Psoas muscle (tissue), 8 donors: ENCODE results near the gene WDR86. TPM values are rescaled to one million over a fixed set of nuclear protein-coding genes. Genes with fewer than 3 reads are reported as not detected.
A peak's percentile ranks its signal among the peaks of the same experiment; 100 is the strongest.

Experiments used
- ATAC-seq, 4 donors: fragments of 200-7000 bp; cut with Tn5 transposase; one replicate each; pipeline ENCODE4 v1.9.1; 2020; ENCODE audit warnings: moderate library complexity in 3 of 4, mild to moderate bottlenecking in 2 of 4
- DNase-seq, 2 donors: peaks; one replicate each; pipeline ENCODE4 v3.0.0-alpha.2; 2020
- H3K27ac ChIP-seq: fragments of 200-600 bp; one replicate; pipeline ENCODE4 v1.8.0; 2022
- H3K27me3 ChIP-seq, 3 donors: fragments of 200-600 bp in 1 of 3; one replicate each; pipeline versions ENCODE4 v1.6.1 to v1.8.0; 2013 to 2022; ENCODE audit warnings: low read length in 2 of 3, mild to moderate bottlenecking in 2 of 3, moderate library complexity in 1 of 3; ENCODE audit not compliant: insufficient read depth in 3 of 3
- H3K36me3 ChIP-seq, 2 donors: fragments of 200-600 bp in 1 of 2; one replicate each; pipeline versions ENCODE4 v1.6.1 to v1.8.0; 2013 to 2022; ENCODE audit warnings: low read depth in 1 of 2, mild to moderate bottlenecking in 1 of 2, moderate library complexity in 1 of 2; ENCODE audit not compliant: insufficient read depth in 1 of 2
- H3K4me1 ChIP-seq: fragments of 200-600 bp; one replicate; pipeline ENCODE4 v1.8.0; 2022
- H3K4me3 ChIP-seq: fragments of 200-600 bp; one replicate; pipeline ENCODE4 v1.8.0; 2022; ENCODE audit warnings: mild to moderate bottlenecking
- H3K9me3 ChIP-seq: fragments of 200-600 bp; one replicate; pipeline ENCODE4 v1.8.0; 2022
- CTCF ChIP-seq: fragments of 200-600 bp; IDR thresholded peaks from one replicate; pipeline ENCODE4 v1.8.0; 2022; ENCODE audit warnings: antibody characterized with exemption
- WGBS, 3 donors: extraction: QIAGEN DNeasy Blood & Tissue Kit; methylation state at CpG; one replicate each; pipeline versions ENCODE4 v1.1.6 to v1.1.7; 2013; 5-methylcytosine and 5-hydroxymethylcytosine counted together
- intact Hi-C, 2 donors: fragments of 100-400 bp; cut with DNase I; formaldehyde crosslinking; loops; one replicate each; pipeline versions ENCODE4 v1.11.0 to v1.14.2; 2022
- polyA plus RNA-seq, 3 donors: library from polyadenylated mRNA; stranded (reverse); fragments of 200-250 nt; gene quantifications; one replicate each; pipeline ENCODE4 v1.2.3, GENCODE V29; 2013
- total RNA-seq, 4 donors: library from RNA; stranded (reverse); fragmentation: NEBNext Ultra II Directional in 2 of 4; extraction: Animal tissue kit (Norgen Biotek cat#: 25700) in 2 of 4; gene quantifications; one replicate each; pipeline versions ENCODE4 v1.2.1 to v1.2.4, GENCODE V29; 2021 to 2023
- donor health status: healthy with polysubstance abuse.
- donor health status: DM: no; HTN: no; CAD: no; lungs with moderate emphysema.
- donor health status: Bipolar disorder and iron deficiency.
- donor health status: healthy.
- donor health status: DM: yes; HTN: yes; CAD: no.
- donor health status: DM: no; HTN: no; CAD: no.
- donor health status: DM: no; HTN: no; CAD: no.
- donor health status: DM: yes; HTN: yes; CAD: no.

Gene WDR86
- total and polyA plus RNA-seq, 7 donors: 0.03 to 0.44 (median 0.29) TPM; not detected in 2

- no peak for TF ChIP-seq CTCF
- no peak overlapping the region for H3K4me3 ChIP-seq
- no peaks in the 10 kb centered on the region for H3K4me1 ChIP-seq
- no peaks in the 10 kb centered on the region for H3K9me3 ChIP-seq
- intact Hi-C loops: no loop called here
- ATAC-seq (no peak), DNase-seq (peak in 1 of 2 donors; percentile 17)
- no peaks in the 10 kb centered on the region for H3K36me3 ChIP-seq
- peaks cover 0 to 15% (median 2%) of the 10 kb centered on the region in 3 donors for H3K27me3 ChIP-seq
- WGBS, 3 donors: 81 to 90% (median 84%) methylated on average over 9 to 10 of the region's 10 CpGs
- no peak overlapping the region for H3K27ac ChIP-seq
Observed at GRCh38 chr7:151396328-151396970, 13.4 kb downstream of the WDR86 start.

GRCh38 chr7:151395036-151395367 is 14.8 kb downstream of the WDR86 start:
- 84 to 88% (median 86%) methylated on average over 13 of the region's 13 CpGs for WGBS, 3 donors
- no peak for TF ChIP-seq CTCF
- ATAC-seq (no peak), DNase-seq (peak in 1 of 2 donors; percentile 39)
- Histone ChIP-seq H3K4me3 (no peak overlapping the region), H3K4me1 (no peaks in the 10 kb centered on the region), H3K36me3 (no peaks in the 10 kb centered on the region), H3K27me3 (peaks cover 0 to 15% (median 2%) of the 10 kb centered on the region in 3 donors), H3K9me3 (no peaks in the 10 kb centered on the region), H3K27ac (no peak overlapping the region)
- intact Hi-C loops: no loop called here

- intact Hi-C loops: no loop called here
- WGBS, 3 donors: 87 to 90% (median 88%) methylated on average over 34 to 35 of the region's 35 CpGs
- no peaks in the 10 kb centered on the region for H3K4me1 ChIP-seq
- no peaks in the 10 kb centered on the region for H3K36me3 ChIP-seq
- no peak overlapping the region for H3K4me3 ChIP-seq
- ATAC-seq (no peak), DNase-seq (peak in 1 of 2 donors; percentile 54)
- no peak overlapping the region for H3K27ac ChIP-seq
- TF ChIP-seq CTCF: no peak
- peaks cover 0 to 15% (median 2%) of the 10 kb centered on the region in 3 donors for H3K27me3 ChIP-seq
- no peaks in the 10 kb centered on the region for H3K9me3 ChIP-seq
Observed at GRCh38 chr7:151394076-151395035, 15.5 kb downstream of the WDR86 start.

- ATAC-seq (no peak), DNase-seq (peak in 1 of 2 donors; percentile 42)
- H3K9me3 ChIP-seq: no peaks in the 10 kb centered on the region
- WGBS, 3 donors: 75 to 82% (median 77%) methylated on average over 31 of the region's 31 CpGs
- no peak overlapping the region for H3K4me3 ChIP-seq
- intact Hi-C loops: no loop called here
- H3K27ac ChIP-seq: no peak overlapping the region
- H3K36me3 ChIP-seq: no peaks in the 10 kb centered on the region
- no peak for TF ChIP-seq CTCF
- peaks cover 0 to 15% (median 4%) of the 10 kb centered on the region in 3 donors for H3K27me3 ChIP-seq
- H3K4me1 ChIP-seq: no peaks in the 10 kb centered on the region
Observed at GRCh38 chr7:151393031-151393977, 16.5 kb downstream of the WDR86 start.
